Tongue (tissue), 2 donors: Measurements from ENCODE around the gene PARD6G. TPM values are rescaled to one million over a fixed set of nuclear protein-coding genes. Genes with fewer than 3 reads are reported as not detected.
"Not testable (repeated sequence)": the region's sequence is repeated elsewhere in the genome, so short reads cannot be mapped to it uniquely, and the experiment has no call there.

Source experiments
- DNase-seq: peaks from one replicate; pipeline ENCODE4 v3.0.0-alpha.2; 2015
- total RNA-seq: library from RNA; depleted of rRNA; stranded (reverse); fragments of >200 nt; gene quantifications from one replicate; pipeline ENCODE4 v1.2.3, GENCODE V29; 2014

The PARD6G gene
- total RNA-seq, 1 donor from 2014 or later = 11.6 TPM

- DNase-seq = no peak
These were observed 76.8 kb downstream of the PARD6G start for GRCh38 chr18:80170395-80171053.

DNA sequence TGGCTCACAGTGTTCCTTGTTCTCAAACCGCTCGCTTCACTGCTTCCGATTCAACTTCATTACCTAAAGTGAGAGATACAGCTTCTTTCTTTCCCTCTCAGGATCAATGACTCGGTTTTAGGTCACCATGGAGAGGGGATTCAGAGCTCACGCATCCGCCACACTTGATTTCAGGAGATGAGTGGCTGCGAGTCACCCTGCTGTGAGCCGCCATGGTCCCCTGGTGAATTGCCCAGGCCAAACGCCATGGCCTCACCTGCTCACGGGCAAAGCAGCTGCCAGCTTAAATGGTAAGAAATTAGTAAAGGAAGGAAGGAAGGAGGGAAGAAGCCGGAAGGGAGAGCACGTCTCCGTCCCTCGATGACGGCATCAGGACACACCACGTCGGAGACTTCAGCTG is 77.7 kb downstream of the PARD6G start:
- no peak for DNase-seq

DNA sequence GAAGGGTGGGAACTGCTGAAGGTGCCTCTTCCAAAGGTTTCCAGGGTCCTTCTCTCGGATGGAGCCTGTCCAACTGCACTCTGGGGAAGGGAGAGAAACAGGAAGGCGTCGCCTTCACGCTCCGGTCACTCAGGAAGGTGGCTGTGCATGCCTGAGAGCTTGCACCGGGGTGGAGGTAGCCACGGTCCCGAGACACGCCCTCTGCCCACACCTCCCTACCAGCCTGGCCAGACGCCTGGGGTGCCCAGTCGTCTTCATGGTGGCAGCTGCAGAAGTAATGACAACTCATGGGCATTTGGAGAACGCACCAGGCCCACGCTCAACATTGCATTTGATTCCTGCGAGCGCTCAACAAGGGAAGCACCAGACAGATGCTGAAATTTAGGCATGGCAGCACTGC is 78.3 kb downstream of the PARD6G start:
- no peak for DNase-seq

GRCh38 chr18:80168346-80168745 is 79.0 kb downstream of the PARD6G start:
- no peak for DNase-seq

GRCh38 chr18:80167931-80168330 is 79.4 kb downstream of the PARD6G start:
- DNase-seq = no peak

GRCh38 chr18:80167331-80167730 is 80.0 kb downstream of the PARD6G start:
- no peak for DNase-seq

DNA sequence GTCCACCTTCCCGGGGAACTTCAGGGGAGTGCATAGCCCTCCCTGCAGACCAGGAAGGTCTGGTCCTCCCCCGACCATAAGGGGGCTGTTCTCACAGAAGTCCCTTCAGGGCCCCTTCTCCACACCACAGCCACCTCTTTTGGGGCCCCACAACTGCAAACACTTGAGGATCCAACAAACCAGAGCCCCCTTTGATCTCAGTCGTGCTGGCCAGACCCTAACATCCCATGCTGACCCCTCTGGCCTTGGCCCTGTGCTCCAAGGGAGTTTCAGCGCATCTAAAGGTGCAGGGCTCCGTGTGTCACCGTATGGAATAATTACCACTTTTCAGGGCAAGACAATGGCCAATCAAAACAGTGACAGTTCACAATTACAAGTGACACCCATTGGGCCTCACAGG is 80.6 kb downstream of the PARD6G start:
- no peak for DNase-seq

GRCh38 chr18:80166240-80166639 is 81.1 kb downstream of the PARD6G start:
- no peak for DNase-seq

- not testable (repeated sequence) for DNase-seq
These were observed 82.5 kb downstream of the PARD6G start for GRCh38 chr18:80164727-80165355.

- DNase-seq = no peak
These were observed 84.1 kb downstream of the PARD6G start for GRCh38 chr18:80163183-80163582.

DNA sequence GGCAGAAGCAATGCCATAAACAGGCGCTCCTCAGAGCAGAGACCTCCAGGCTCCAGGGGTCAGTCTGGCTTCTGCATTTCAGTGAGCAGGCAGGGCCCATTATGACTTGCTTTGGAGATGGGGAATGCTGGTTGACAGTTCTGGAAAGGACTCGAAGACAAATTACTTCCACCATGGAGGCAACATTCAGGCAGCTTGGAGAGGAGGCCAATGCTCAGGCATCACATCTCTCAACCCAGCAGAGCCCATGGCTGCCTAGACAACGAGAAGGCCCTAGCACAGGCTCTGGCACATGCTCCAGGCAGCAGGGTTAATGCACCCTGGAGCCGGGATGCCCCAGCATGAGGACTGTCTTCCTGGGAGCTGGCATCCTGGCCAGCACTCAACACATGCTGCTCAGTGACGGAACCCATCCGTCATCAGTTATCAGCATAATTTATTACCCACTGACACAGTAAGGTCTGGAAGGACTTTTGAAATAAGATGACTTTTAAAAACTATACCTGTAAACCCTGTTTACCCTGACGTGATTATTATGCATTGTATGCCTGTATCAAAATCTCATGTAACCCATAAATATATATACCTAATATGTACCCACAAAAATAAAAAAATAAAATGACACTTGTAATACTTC is 85.4 kb downstream of the PARD6G start:
- DNase-seq = no peak

DNA sequence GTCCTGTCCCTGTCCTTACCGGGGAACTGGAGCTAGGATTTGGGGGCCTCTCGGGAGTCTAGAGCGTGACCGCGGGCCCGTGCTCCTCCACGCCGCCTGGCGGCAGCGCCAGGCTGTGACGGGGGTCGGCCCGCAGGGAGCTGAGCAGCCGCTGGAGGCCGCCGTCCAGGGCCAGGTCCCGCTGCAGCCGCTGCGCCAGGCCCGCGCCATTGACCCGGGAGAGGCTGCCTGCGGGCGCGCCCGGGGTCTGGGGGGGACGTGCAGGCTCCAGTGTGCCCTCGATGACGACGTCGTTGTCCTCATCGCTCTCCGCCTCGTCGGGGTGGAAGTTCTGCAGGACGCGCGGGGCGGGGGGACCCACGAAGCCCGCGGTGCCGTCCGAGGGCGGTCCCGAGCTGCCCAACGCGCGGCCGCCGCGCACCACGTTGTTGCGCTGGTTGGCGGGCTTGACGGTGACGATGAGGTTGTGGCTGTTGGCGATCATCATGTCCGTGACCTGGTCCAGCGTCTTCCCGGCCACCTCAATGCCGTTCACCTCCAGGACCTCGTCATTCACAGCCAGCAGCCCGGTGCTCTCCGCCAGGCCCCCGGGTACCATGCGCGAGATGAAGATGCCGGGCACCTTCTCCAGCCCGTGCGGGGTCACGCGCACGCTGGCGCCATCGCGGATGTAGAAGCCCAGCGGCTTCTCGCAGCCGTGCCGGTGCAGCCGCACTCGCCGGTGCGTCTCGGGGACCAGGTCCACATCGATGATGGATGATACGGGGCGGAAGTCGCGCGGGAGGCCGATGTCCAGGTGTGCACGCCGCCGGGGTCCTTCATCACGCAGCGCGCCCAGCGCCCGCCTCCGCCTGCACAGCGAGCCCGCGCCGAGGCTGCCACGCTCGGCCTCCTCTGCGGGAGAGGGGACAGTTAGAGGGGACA is 87.3 kb downstream of the PARD6G start:
- no peak for DNase-seq

GRCh38 chr18:80158365-80158764 is 88.9 kb downstream of the PARD6G start:
- DNase-seq = no peak

DNA sequence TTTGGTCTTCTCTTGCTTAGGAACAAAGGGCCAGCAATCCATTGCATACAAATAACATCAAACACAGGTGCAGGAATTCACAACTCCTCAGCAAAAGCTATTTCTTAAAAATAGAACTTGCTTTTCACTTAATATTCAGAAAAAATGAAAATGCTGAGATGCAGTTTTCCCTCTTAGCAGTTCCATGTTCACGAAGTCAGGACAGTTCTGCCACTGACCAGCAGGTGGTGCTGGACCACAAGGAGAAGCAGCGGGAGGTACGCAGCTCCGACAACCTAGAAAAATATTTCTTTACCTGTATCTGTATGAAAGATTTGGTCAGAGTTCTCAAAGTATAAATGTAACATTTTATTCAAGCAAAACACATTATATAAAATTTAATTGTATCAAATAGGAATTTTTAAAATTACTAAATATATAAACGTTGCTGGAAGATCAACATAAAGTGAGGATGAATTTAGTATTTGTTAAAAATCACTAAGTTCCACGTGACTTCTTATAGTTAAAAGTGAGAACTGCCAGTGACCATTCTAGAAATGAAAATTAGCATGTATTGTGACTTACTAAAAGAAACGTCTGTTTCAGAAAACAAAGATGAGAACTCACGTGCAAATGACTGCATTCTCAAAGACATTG is 89.5 kb downstream of the PARD6G start:
- DNase-seq = peak; percentile 88

- DNase-seq = no peak
These were observed 93.0 kb downstream of the PARD6G start for GRCh38 chr18:80154293-80154692.

GRCh38 chr18:80149667-80150066 is 97.6 kb downstream of the PARD6G start:
- DNase-seq = no peak

- DNase-seq = peak; percentile 16
These were observed 98.8 kb downstream of the PARD6G start for GRCh38 chr18:80148326-80149199.

DNA sequence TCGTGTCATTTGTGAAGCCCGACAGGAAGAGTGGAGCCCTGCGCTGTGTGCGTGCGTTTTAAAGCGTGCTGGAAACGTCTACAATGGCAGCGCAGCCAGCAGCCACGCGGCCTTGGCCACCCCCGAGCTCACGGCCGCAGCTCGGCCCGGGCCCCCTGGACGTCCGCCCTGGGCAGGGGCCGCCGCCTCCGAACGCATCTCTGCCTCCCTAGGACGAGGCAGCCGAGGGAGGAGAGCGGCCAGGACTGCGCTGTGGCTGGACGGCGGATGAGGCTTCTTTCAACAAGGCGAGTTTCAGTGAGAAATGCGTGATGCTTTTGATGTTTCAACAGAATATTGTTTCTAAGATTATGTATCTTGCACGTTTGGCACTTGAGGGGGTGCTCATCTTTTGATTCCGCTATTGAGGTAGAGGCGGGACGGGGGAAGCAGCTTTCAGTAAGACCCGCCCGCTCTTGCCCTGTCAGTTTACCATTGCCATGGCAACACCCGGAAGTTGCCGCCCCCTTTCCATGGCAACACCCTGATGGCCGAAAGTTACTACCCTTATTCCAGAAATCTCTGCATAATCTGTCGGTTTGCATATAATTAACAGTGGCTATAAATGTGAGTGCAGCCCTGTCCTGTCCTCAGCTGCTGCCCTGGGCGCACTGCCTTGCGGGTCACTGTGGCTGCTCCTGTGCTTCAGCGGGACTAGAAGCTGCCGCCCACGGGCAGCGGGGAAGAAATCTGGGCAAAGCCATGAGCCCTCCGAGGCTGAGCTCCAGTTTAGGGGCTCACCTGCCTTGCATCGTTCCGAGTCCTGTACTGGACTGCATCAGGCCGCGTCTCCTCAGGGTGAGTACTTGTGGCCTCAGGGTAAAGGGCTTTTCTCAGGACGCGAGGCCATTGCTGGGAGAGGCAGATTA is 99.6 kb downstream of the PARD6G start:
- DNase-seq = peak; percentile 92

DNA sequence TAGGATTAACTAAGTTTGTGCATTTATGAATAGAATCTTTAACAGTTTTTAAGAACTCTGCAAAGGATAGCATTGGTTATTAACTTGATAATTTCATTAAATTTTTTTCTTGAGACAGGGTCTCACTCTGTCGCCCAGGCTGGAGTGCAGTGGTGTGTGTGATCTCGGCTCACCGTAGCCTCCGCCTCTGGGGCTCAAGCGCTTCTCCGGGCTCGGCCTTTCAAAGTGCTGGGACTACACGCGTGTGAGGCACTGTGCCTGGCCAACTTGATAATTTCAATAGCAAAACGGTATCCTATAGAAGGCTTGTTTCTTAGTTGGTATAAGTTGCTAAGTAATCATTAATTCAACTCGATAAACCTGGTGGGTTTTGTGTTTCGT is 100.3 kb downstream of the PARD6G start:
- peak; percentile 19 for DNase-seq

- no peak for DNase-seq
These were observed 102.0 kb downstream of the PARD6G start for GRCh38 chr18:80145196-80145804.
